ENCODE measurements around the gene DPF3.

Gene DPF3

DNA sequence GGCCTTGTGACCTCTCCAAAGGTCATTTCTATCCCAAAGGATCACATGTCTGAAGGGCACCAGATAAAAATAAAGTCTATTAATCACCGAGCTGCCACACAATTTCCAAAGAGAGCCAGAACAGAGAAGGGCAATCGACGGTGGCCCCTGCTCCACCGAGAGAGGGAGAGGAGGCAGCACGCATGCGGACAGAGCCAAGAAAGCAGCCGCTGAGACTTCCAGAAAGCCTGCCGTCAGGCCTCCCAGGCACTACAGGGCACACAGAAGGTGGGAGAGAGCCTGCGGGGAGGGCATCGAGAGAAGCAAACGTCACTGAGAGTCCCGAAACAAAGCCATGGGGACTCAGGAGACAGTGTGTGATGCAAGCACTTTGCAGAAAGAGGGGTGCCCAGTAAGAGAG is 182.0 kb downstream of the DPF3 start:
- no peak overlapping the region for H3K27ac Mint-ChIP-seq
- no peaks in the 10 kb centered on the region for H3K9me3 Mint-ChIP-seq
- intact Hi-C loops (cut with micrococcal nuclease), result no loop called here
- no peak overlapping the region for H3K4me3 Mint-ChIP-seq
- no peaks in the 10 kb centered on the region for H3K36me3 Mint-ChIP-seq (ENCODE audit: low read depth)
- H3K4me1 Mint-ChIP-seq (ENCODE audit: low read depth), result peaks cover 17% of the 10 kb centered on the region
- H3K27me3 Mint-ChIP-seq, result peaks cover 29% of the 10 kb centered on the region

DNA sequence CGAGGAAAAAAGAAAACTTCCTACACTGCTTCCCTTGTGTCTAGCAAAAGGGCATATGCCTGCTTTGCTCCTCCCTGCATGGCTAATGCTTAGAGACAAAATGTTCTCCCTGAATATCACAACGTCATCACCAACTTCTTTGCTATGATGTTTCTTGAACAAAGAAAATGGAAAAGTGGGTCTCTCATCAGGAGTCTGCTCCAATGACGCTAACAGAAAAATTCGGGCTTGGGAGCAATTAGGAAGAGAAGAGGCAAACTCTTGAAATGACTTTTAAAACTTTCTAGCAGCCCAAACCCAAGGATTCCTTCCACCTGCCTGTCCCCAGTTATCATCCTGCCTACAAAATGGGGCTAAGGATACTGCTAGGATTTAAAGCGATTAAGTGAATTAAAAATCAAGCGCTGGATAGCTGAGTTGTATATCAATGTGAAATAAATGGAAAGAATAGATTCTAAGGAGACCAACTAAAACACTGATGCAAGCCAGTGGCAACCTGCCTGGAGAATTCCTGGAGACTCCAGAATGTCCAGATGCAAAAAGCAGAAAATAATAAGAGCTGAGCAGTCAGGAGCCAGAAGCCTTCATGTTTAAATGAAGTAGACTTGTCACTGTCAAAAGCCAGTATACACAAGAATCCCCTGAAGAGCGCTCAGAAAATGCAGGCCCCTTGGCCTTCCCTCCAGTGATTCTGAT is 183.8 kb downstream of the DPF3 start:
- Mint-ChIP-seq H3K4me3 (no peak overlapping the region), H3K9me3 (no peaks in the 10 kb centered on the region), H3K36me3 (ENCODE audit: low read depth) (no peaks in the 10 kb centered on the region), H3K27ac (no peak overlapping the region), H3K27me3 (peaks cover 27% of the 10 kb centered on the region), H3K4me1 (ENCODE audit: low read depth) (peaks cover 13% of the 10 kb centered on the region)
- intact Hi-C loops (cut with micrococcal nuclease), result loop anchor here (10.0 kb wide), 2 partner anchors 185 kb away; partner anchors contain the start of gene DPF3

DNA sequence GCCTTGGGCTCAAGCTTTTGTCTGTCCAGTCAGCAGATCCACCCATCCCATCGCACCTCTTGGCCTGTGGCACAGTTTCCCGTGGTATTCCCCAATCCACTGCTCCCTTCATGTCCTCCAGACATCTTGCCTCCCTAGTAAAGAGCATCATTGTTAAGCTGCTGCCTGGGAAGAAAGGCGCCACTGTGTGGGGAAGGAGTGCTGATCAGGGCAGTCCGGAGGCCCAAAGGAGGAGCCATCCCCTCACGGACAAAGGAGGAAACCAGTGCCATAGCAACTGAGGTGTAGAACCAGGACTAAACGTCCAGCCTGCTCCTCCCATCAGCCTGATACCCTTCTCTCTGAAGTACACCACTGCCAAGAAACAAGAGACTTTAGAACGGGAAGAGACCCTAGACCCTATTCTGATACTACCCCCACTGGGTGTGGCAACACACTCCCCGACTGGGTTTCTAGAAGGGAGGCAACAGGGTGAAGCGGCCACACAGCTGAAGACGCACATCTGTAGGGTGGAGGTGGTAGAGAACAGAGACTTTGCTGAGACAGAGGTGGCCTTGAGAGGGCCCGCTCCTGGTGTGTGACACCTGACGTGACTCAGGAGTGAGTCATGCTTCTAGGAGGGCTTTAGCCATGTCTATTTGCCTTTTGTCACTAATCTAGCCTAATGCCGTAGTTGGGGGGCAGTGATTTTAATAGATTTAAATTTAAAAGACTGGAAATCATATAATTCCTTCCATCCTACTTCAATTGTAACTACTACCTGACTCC is 185.0 kb downstream of the DPF3 start:
- no peak overlapping the region for H3K4me3 Mint-ChIP-seq
- H3K4me1 Mint-ChIP-seq (ENCODE audit: low read depth), result peaks cover 12% of the 10 kb centered on the region
- no peaks in the 10 kb centered on the region for H3K36me3 Mint-ChIP-seq (ENCODE audit: low read depth)
- no peak overlapping the region for H3K27ac Mint-ChIP-seq
- intact Hi-C loops (cut with micrococcal nuclease), result loop anchor here (10.0 kb wide), 2 partner anchors 184 to 186 kb away; partner anchors contain the start of gene DPF3
- peaks cover 18% of the 10 kb centered on the region for H3K27me3 Mint-ChIP-seq
- H3K9me3 Mint-ChIP-seq, result no peaks in the 10 kb centered on the region

DNA sequence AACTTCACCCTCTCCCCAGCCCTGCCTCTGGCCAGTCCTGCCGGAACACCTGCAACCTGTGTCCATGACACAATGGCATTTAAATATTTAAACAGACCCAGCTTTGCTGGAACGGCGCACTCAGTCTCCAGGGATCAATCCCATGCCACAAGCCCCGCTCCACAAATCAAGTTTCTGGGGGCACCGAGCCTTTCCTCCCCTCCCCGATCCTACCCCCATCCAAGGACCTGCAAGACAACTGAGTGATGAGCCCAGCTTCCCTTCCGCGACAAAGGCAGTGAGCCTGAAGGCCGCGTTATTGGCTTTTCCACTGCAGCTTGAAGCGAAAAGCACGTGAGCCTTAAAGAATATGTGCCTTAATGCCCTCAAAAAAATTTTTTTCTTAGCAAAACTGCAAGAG is 185.7 kb downstream of the DPF3 start:
- Mint-ChIP-seq H3K9me3 (no peaks in the 10 kb centered on the region), H3K27me3 (peaks cover 11% of the 10 kb centered on the region), H3K36me3 (ENCODE audit: low read depth) (no peaks in the 10 kb centered on the region), H3K4me3 (no peak overlapping the region), H3K4me1 (ENCODE audit: low read depth) (peaks cover 9% of the 10 kb centered on the region), H3K27ac (no peak overlapping the region)
- intact Hi-C loops (cut with micrococcal nuclease), result loop anchor here (10.0 kb wide), 2 partner anchors 183 to 187 kb away; partner anchors contain the start of gene DPF3

DNA sequence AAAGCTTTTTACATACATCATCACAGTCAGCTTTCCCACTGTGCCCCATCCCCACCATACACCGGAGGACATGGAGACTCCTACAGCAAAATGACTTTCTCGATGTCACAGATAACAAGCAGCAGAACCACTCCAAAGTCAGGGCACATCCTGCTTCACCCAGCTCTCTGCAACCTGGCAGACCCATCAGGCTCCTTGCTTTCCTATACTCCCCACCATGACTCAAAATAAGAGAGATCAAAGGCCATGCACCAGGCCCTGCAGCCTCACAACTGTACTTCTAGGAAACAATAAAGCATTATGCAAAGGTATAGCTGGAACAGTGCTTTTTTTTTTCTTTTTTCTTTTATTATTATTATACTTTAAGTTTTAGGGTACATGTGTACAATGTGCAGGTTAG is 187.4 kb downstream of the DPF3 start:
- H3K4me1 Mint-ChIP-seq (ENCODE audit: low read depth), result peaks cover 20% of the 10 kb centered on the region
- no peak overlapping the region for H3K27ac Mint-ChIP-seq
- H3K36me3 Mint-ChIP-seq (ENCODE audit: low read depth), result no peaks in the 10 kb centered on the region
- no peaks in the 10 kb centered on the region for H3K9me3 Mint-ChIP-seq
- no peak overlapping the region for H3K4me3 Mint-ChIP-seq
- peaks cover 5% of the 10 kb centered on the region for H3K27me3 Mint-ChIP-seq
- intact Hi-C loops (cut with micrococcal nuclease), result loop anchor here (10.0 kb wide), 2 partner anchors 182 to 188 kb away; partner anchors contain the start of gene DPF3

DNA sequence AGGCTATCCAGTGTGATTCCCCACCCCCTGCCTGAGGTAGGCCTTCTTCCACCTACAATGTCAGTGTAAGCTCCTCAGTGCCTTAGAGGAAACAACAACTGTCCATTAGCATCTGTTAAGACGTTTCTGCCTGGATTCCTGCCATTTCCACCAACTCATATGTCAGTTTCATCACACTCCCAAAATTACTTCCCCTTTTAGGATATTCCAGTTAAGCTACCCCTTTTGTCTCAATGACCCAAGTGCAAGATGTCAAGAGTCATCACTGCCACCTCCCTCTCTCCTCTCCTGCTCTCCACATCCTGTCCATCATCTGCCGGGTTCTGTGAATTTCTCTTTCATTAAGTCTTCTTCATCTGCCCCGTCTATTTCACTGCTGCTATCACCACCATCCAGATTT is 189.4 kb downstream of the DPF3 start:
- peaks cover 39% of the 10 kb centered on the region for H3K4me1 Mint-ChIP-seq (ENCODE audit: low read depth)
- H3K36me3 Mint-ChIP-seq (ENCODE audit: low read depth), result no peaks in the 10 kb centered on the region

DNA sequence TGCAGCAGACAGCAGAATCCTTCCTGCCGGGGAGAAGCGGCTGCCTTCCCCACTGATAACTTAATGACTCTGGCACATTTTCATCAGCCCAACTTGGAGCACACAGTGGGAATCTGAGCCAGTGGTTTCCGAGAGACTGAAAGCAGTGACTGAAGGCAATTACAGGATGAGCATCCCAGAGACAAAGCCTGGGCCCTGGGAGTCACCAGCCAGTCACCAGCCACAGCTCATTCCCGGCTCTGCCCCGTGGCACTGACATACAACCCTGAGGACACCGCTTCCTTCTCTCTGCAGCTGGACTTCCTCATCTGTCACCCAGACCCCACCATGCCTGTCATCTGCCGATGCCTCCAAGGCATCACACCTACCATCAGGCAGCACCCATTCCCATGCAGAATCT is 192.3 kb downstream of the DPF3 start:
- H3K4me3 Mint-ChIP-seq, result no peak overlapping the region
- H3K36me3 Mint-ChIP-seq (ENCODE audit: low read depth), result no peaks in the 10 kb centered on the region
- no peak overlapping the region for H3K27ac Mint-ChIP-seq
- intact Hi-C loops (cut with micrococcal nuclease), result loop anchor here (10.0 kb wide), 2 partner anchors 177 to 193 kb away; partner anchors contain the start of gene DPF3
- H3K27me3 Mint-ChIP-seq, result peaks cover 8% of the 10 kb centered on the region
- no peaks in the 10 kb centered on the region for H3K9me3 Mint-ChIP-seq
- peaks cover 63% of the 10 kb centered on the region for H3K4me1 Mint-ChIP-seq (ENCODE audit: low read depth)

More for the DNA sequence above, 189.4 kb downstream of the DPF3 start:
- Mint-ChIP-seq H3K4me3 (no peak overlapping the region), H3K9me3 (no peaks in the 10 kb centered on the region), H3K27me3 (peaks cover 5% of the 10 kb centered on the region), H3K27ac (no peak overlapping the region)
- intact Hi-C loops (cut with micrococcal nuclease), result loop anchor here (10.0 kb wide), 2 partner anchors 180 to 190 kb away; partner anchors contain the start of gene DPF3

DNA sequence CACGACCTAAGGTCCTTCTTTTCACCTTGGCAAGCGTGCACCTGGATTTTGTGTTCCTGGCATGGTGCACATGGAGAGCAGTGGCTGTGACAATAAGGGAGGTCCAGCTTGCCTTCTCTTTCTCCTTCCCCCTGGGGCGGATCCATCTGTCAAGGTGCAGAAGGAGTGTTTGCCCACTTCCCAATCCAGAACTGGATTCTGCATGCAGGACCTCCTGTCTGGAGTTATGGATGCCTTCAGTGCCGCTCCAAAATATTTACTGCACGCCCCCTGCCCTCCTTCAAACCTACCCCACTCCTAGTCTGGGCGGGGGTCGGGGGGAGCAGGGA is 192.7 kb downstream of the DPF3 start:
- H3K4me3 Mint-ChIP-seq, result no peak overlapping the region
- H3K36me3 Mint-ChIP-seq (ENCODE audit: low read depth), result no peaks in the 10 kb centered on the region
- peaks cover 8% of the 10 kb centered on the region for H3K27me3 Mint-ChIP-seq
- H3K9me3 Mint-ChIP-seq, result no peaks in the 10 kb centered on the region
- intact Hi-C loops (cut with micrococcal nuclease), result loop anchor here (10.0 kb wide), 2 partner anchors 176 to 194 kb away; partner anchors contain the start of gene DPF3
- H3K27ac Mint-ChIP-seq, result no peak overlapping the region
- peaks cover 63% of the 10 kb centered on the region for H3K4me1 Mint-ChIP-seq (ENCODE audit: low read depth)

DNA sequence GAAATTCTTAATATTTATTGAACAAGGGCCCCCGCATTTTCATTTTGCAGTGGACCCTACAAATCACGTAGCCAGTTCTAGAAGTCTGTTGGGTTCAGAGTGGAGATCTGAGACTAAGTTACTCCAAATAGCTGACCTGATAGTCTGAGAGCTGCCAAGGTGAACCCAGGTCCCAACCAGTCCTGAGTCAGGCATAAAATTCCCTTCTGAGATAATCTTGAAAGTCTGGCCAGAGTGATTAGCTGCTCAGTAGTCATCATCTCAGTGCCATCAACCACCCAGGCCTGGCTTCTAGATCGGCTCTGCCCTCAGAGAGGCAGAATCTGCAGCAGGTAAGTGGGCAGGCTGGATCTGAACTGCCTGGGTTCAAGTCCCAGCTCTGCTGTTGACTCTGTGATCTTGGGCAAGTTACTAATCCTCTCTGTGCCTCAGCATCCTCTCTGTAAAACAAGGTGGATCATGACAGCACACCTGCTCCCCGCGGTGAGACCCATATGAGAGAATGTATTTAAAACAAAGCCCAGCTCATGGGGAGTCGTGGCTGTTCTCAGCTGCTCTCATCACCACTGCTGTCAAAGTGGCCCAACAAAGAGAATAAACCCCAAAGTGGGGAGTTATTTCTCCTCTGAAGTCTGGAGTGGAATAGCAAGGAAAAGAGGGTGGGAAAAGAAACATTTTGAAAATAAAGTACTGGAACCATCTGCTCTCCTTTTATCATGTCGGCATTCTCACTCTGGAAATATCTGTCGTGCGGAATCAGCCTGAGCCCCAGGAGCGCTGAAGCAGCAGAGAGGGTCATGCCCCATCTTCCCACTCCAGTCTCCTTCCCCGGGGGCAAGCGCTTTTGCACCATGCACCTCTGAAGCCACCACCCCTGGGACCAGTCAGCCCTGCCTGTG is 193.3 kb downstream of the DPF3 start:
- no peaks in the 10 kb centered on the region for H3K36me3 Mint-ChIP-seq (ENCODE audit: low read depth)

DNA sequence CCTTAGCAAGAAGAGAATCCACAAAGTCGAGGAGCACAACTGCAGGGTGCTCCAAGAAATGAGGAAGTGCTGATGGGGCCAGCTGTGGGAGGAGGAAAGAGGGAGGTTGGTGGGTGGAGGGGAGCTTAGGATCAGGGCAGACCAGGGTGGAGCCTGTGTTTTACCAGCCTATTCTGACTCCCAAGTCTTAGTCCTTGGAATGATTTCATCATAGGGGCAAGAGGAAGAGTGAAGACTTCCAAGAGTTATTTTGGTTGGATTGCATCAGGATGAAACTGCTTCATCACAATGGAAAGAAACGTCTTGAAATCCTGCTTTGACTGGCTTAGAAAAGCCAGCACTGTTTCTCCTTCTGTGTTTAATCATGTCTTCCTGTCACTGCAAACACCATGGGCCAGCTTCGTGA is 194.0 kb downstream of the DPF3 start:
- H3K27ac Mint-ChIP-seq, result peak overlapping the region; percentile 70
- H3K36me3 Mint-ChIP-seq (ENCODE audit: low read depth), result no peaks in the 10 kb centered on the region
- peaks cover 62% of the 10 kb centered on the region for H3K4me1 Mint-ChIP-seq (ENCODE audit: low read depth)
- intact Hi-C loops (cut with micrococcal nuclease), result loop anchor here (10.0 kb wide), 3 partner anchors 155 to 195 kb away; partner anchors contain the start of gene DPF3
- H3K27me3 Mint-ChIP-seq, result peaks cover 6% of the 10 kb centered on the region
- no peak overlapping the region for H3K4me3 Mint-ChIP-seq
- H3K9me3 Mint-ChIP-seq, result no peaks in the 10 kb centered on the region

More for the DNA sequence above, 193.3 kb downstream of the DPF3 start:
- Mint-ChIP-seq H3K4me1 (ENCODE audit: low read depth) (peaks cover 63% of the 10 kb centered on the region), H3K4me3 (no peak overlapping the region), H3K27me3 (peaks cover 6% of the 10 kb centered on the region), H3K27ac (peak overlapping the region; percentile 70), H3K9me3 (no peaks in the 10 kb centered on the region)
- intact Hi-C loops (cut with micrococcal nuclease), result loop anchor here (10.0 kb wide), 2 partner anchors 176 to 194 kb away; partner anchors contain the start of gene DPF3

DNA sequence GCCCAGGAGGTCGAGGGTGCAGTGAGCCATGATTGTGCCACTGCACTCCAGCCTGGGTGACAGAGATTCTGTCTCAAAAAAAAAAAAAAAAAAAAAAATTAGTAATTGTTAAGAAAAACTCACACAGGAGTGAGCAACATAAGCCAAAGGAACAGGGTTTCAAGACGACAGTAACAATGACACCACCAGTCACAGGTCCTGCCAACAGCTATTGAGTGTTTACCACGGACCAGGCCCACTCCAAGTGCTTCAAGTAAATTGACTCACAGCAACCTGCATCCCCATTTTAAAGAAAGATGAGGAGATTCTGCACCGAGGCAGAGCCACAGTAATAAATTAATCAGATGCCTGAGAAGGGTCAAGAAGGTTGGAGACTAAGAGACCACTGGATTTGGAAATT is 194.5 kb downstream of the DPF3 start:
- Mint-ChIP-seq H3K36me3 (ENCODE audit: low read depth) (no peaks in the 10 kb centered on the region), H3K27ac (peak overlapping the region; percentile 70), H3K27me3 (peaks cover 6% of the 10 kb centered on the region), H3K4me1 (ENCODE audit: low read depth) (peaks cover 58% of the 10 kb centered on the region), H3K9me3 (no peaks in the 10 kb centered on the region), H3K4me3 (no peak overlapping the region)
- intact Hi-C loops (cut with micrococcal nuclease), result loop anchor here (10.0 kb wide), 1 partner anchor 155 kb away; no protein-coding TSS in a partner anchor

DNA sequence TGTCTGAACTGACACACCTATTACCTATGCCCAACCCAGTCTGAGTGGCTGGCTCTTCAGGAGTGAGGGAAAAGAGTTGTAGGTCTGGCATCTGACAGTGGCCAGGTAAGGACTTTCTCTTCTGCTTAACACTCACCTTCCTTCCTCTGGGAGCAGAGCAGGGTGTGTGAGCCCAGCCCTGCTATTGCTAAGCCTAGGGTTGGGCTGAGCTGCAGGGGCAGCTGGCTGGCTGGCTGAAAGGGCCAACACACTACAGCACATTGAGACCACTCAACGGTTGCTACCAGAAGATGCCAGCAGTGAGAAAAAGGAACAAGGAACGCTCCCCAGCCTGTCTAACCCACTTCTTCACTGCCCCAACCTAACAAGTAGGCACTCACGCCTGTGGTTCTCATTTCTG is 201.2 kb downstream of the DPF3 start:
- peaks cover 15% of the 10 kb centered on the region for H3K4me1 Mint-ChIP-seq (ENCODE audit: low read depth)
- H3K27me3 Mint-ChIP-seq, result peaks cover 28% of the 10 kb centered on the region
- no peak overlapping the region for H3K27ac Mint-ChIP-seq
- no peaks in the 10 kb centered on the region for H3K9me3 Mint-ChIP-seq
- intact Hi-C loops (cut with micrococcal nuclease), result loop anchor here (10.0 kb wide), 1 partner anchor 148 kb away; no protein-coding TSS in a partner anchor
- H3K4me3 Mint-ChIP-seq, result no peak overlapping the region
- no peaks in the 10 kb centered on the region for H3K36me3 Mint-ChIP-seq (ENCODE audit: low read depth)

DNA sequence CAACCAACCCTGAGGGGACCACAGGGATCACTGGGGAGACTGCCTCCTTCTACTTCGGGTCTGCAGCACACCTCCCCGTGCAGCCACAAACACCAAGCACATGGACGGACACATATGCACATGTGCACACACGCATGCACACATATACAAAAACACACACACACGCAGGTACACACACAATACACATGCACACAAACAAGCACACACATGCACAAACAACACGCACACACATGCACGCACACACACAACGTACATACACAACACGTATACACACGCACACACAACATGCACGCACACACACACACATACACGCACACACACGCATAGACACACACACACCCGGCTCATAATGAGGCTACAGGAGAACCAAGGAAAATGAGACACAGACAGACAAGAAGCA is 203.6 kb downstream of the DPF3 start:
- Mint-ChIP-seq H3K36me3 (ENCODE audit: low read depth) (no peaks in the 10 kb centered on the region), H3K4me1 (ENCODE audit: low read depth) (peaks cover 4% of the 10 kb centered on the region), H3K4me3 (no peak overlapping the region), H3K27me3 (peaks cover 25% of the 10 kb centered on the region), H3K27ac (no peak overlapping the region), H3K9me3 (no peaks in the 10 kb centered on the region)
- intact Hi-C loops (cut with micrococcal nuclease), result loop anchor here (10.0 kb wide), 1 partner anchor 146 kb away; no protein-coding TSS in a partner anchor

All from dendritic cell treated with granulocyte-macrophage colony-stimulating factor and Interleukin-4, amounts not matched to agents 40 ng/mL and 50 ng/mL, for 4 days (primary cell).